Measurements from ENCODE around the gene BSN. TPM values are rescaled to one million over a fixed set of nuclear protein-coding genes. Genes with fewer than 3 reads are reported as not detected.

Gene BSN
- total RNA-seq, 1 experiment from 2014 or later: 0.37 TPM

- Mint-ChIP-seq H3K9me3 (ENCODE audit: unreplicated experiment) (no peaks in the 10 kb centered on the region), H3K4me1 (ENCODE audit: insufficient read depth, unreplicated experiment) (peaks cover 11% of the 10 kb centered on the region), H3K27me3 (ENCODE audit: insufficient read depth, unreplicated experiment) (no peaks in the 10 kb centered on the region), H3K36me3 (ENCODE audit: insufficient read depth, unreplicated experiment) (peaks cover 12% of the 10 kb centered on the region), H3K27ac (ENCODE audit: low read depth, unreplicated experiment) (peak overlapping the region; percentile 99), H3K4me3 (ENCODE audit: unreplicated experiment) (peak overlapping the region; percentile 93)
- no peak for DNase-seq (ENCODE audit: unreplicated experiment)
- TF ChIP-seq CTCF (IDR thresholded peaks at IDR 0.05; ENCODE audit: unreplicated experiment): no peak
- ChIA-PET CTCF (interaction anchor here (0.5 to 5.3 kb wide), 11 partner anchors 10 to 251 kb away, joined by 3 to 232 read pairs (median 4); no protein-coding TSS in a partner anchor), POLR2A (interaction anchor here (0.6 to 3.3 kb wide), 8 partner anchors 16 to 579 kb away, joined by 3 to 51 read pairs (median 5); partner anchors contain the start of genes BSN, DAG1, MST1 and QRICH1)
- intact Hi-C loops (cut with micrococcal nuclease): loop anchor here (5.0 kb wide), 1 partner anchor 221 kb away; no protein-coding TSS in a partner anchor
- BruUV-seq (replicated peaks): TSS peak; percentile 67
Measured at GRCh38 chr3:49673121-49673714, 118.9 kb downstream of the BSN start.

- CTCF ChIA-PET: interaction anchor here (0.6 to 5.3 kb wide), 4 partner anchors 9 to 173 kb away, joined by 3 to 232 read pairs (median 4); no protein-coding TSS in a partner anchor
- TF ChIP-seq CTCF (IDR thresholded peaks at IDR 0.05; ENCODE audit: unreplicated experiment): no peak
- Mint-ChIP-seq H3K27ac (ENCODE audit: low read depth, unreplicated experiment) (peak within 1 kb of the TSS; percentile 99), H3K4me1 (ENCODE audit: insufficient read depth, unreplicated experiment) (peaks cover 6% of the 10 kb centered on the region), H3K27me3 (ENCODE audit: insufficient read depth, unreplicated experiment) (no peaks in the 10 kb centered on the region), H3K4me3 (ENCODE audit: unreplicated experiment) (peak within 1 kb of the TSS; percentile 93), H3K9me3 (ENCODE audit: unreplicated experiment) (no peaks in the 10 kb centered on the region), H3K36me3 (ENCODE audit: insufficient read depth, unreplicated experiment) (peaks cover 12% of the 10 kb centered on the region)
- intact Hi-C loops (cut with micrococcal nuclease): loop anchor here (5.0 kb wide), 1 partner anchor 222 kb away; no protein-coding TSS in a partner anchor
- POLR2A ChIA-PET: interaction anchor here (0.9 to 3.3 kb wide), 6 partner anchors 16 to 580 kb away, joined by 4 to 51 read pairs (median 5); partner anchors contain the start of genes DAG1, MST1, QRICH1 and RNF123
- no TSS peak for BruUV-seq (replicated peaks)
- peak; percentile 98 for DNase-seq (ENCODE audit: unreplicated experiment)
Measured at GRCh38 chr3:49673715-49674496, 119.6 kb downstream of the BSN start, which contains the start of gene APEH. TSS of gene APEH (plus strand) at chr3:49674351. CDS start at chr3:49674402, 51 bp downstream.

GRCh38 chr3:49674497-49674983 lies 120.3 kb downstream of the BSN start:
- intact Hi-C loops (cut with micrococcal nuclease): loop anchor here (5.0 kb wide), 1 partner anchor 222 kb away; no protein-coding TSS in a partner anchor
- Mint-ChIP-seq H3K4me1 (ENCODE audit: insufficient read depth, unreplicated experiment) (peaks cover 6% of the 10 kb centered on the region), H3K27me3 (ENCODE audit: insufficient read depth, unreplicated experiment) (no peaks in the 10 kb centered on the region), H3K27ac (ENCODE audit: low read depth, unreplicated experiment) (peak overlapping the region; percentile 99), H3K36me3 (ENCODE audit: insufficient read depth, unreplicated experiment) (peaks cover 13% of the 10 kb centered on the region), H3K4me3 (ENCODE audit: unreplicated experiment) (peak overlapping the region; percentile 93), H3K9me3 (ENCODE audit: unreplicated experiment) (no peaks in the 10 kb centered on the region)
- ChIA-PET POLR2A (interaction anchor here (0.6 to 1.8 kb wide), 3 partner anchors 15 to 135 kb away, joined by 3 to 8 read pairs (median 5); partner anchors contain the start of genes BSN, MST1 and RNF123), CTCF (no interaction called here)
- no TSS peak for BruUV-seq (replicated peaks)
- no peak for DNase-seq (ENCODE audit: unreplicated experiment)
- TF ChIP-seq CTCF (IDR thresholded peaks at IDR 0.05; ENCODE audit: unreplicated experiment): no peak
